ENCODE results near the gene LRRN3. TPM values are rescaled to one million over a fixed set of nuclear protein-coding genes. Genes with fewer than 3 reads are reported as not detected.

The LRRN3 gene
- total and polyA plus RNA-seq, 2 of the 8 experiments (the other 6 are each of a cell fraction or from before 2014, with no cell fraction given): 0.20 to 0.32 TPM

- H2AFZ ChIP-seq (ENCODE audit: low read length): no peak overlapping the region
- 100% methylated on average over 1 of the region's 1 CpG; no CpG with 5 or more reads in 1 of the 2 experiments for WGBS, 2 experiments (ENCODE audit: extremely low coverage in 1 of 2, insufficient coverage in 1 of 2, insufficient read length in 1 of 2, insufficient replicate concordance in 2 of 2, low coverage in 1 of 2, low lambda C conversion rate in 2 of 2, missing lambda C conversion rate in 1 of 2)
- no peak overlapping the region for H2BK15ac ChIP-seq (ENCODE audit: low read length)
- no peak overlapping the region for H4K5ac ChIP-seq (ENCODE audit: insufficient read length, low read depth, low read length)
- H3K27ac ChIP-seq (ENCODE audit: low read depth, low read length): no peak overlapping the region
- peaks cover 6 to 20% of the 10 kb centered on the region in 2 experiments; a peak in 3 of 4 replicates for H3K9me3 ChIP-seq (ENCODE audit: insufficient read depth in 2 of 2, low read depth in 1 of 2, low read length in 1 of 2)
- no peak overlapping the region for H2BK5ac ChIP-seq (ENCODE audit: low read depth, low read length)
- H4K20me1 ChIP-seq (replicated peaks in 1 of 2; ENCODE audit: control insufficient read depth in 1 of 2, insufficient read depth in 2 of 2, low read length in 2 of 2): no peaks in the 10 kb centered on the region
- no peaks in the 10 kb centered on the region for H3K23me2 ChIP-seq (ENCODE audit: low read depth, low read length)
- no peak overlapping the region for H3K4ac ChIP-seq (replicated peaks; ENCODE audit: insufficient read length, low read depth, low read length)
- H2BK120ac ChIP-seq (replicated peaks; ENCODE audit: low read depth, low read length): no peak overlapping the region
- no peak for TF ChIP-seq POLR2AphosphoS5 (IDR thresholded peaks at IDR 0.05; ENCODE audit: low read depth, low read length)
- no peak for TF ChIP-seq CEBPB (IDR thresholded peaks at IDR 0.05; ENCODE audit: low read depth, low read length)
- no peak for TF ChIP-seq ATF3 (IDR thresholded peaks at IDR 0.05; ENCODE audit: insufficient read depth, low read depth, low read length)
- TF ChIP-seq POU5F1 (IDR thresholded peaks at IDR 0.05; ENCODE audit: low read depth, low read length): no peak
- TF ChIP-seq TCF12 (IDR thresholded peaks at IDR 0.05; ENCODE audit: low read depth, low read length): no peak
- no peak for TF ChIP-seq RNF2 (IDR thresholded peaks at IDR 0.05; ENCODE audit: borderline replicate concordance, low read depth, low read length, missing control alignments, poor library complexity, severe bottlenecking)
- TF ChIP-seq BRCA1 (IDR thresholded peaks at IDR 0.05; ENCODE audit: low read depth, low read length): no peak
- TF ChIP-seq KDM4A (IDR thresholded peaks at IDR 0.05; ENCODE audit: low read depth, low read length, severe bottlenecking): no peak
- TF ChIP-seq GTF2F1 (IDR thresholded peaks at IDR 0.05; ENCODE audit: borderline replicate concordance, low read depth, low read length): no peak
- no peak for TF ChIP-seq ATF2 (IDR thresholded peaks at IDR 0.05; ENCODE audit: low read length)
- no peak overlapping the region for H2BK20ac ChIP-seq (ENCODE audit: low read length)
- no peak overlapping the region for H2AK5ac ChIP-seq (ENCODE audit: low read depth, low read length)
- FAIRE-seq: no peak
- no peak overlapping the region for H2BK12ac ChIP-seq (ENCODE audit: low read depth, low read length)
- H3K9ac ChIP-seq (replicated peaks in 1 of 4; ENCODE audit: extremely low read depth in 1 of 4, low read depth in 3 of 4, low read length in 3 of 4): no peak overlapping the region
- H4K91ac ChIP-seq (replicated peaks; ENCODE audit: insufficient read length, low read length): no peak overlapping the region
- no peaks in the 10 kb centered on the region for H3K79me2 ChIP-seq (ENCODE audit: control insufficient read depth in 1 of 2, insufficient read depth in 2 of 2, low read length in 2 of 2)
- DNase-seq (ENCODE audit: low read depth in 1 of 2, low spot score in 2 of 2): no peak
- no peaks in the 10 kb centered on the region for H3K27me3 ChIP-seq (replicated peaks in 1 of 4; ENCODE audit: control insufficient read depth in 3 of 4, extremely low read depth in 1 of 4, insufficient read depth in 3 of 4, low read length in 3 of 4)
- no peak overlapping the region for H3K56ac ChIP-seq (replicated peaks; ENCODE audit: insufficient read length, low read depth, low read length)
- H3K14ac ChIP-seq (ENCODE audit: insufficient read length): no peak overlapping the region
- no peak overlapping the region for H3K4me3 ChIP-seq (ENCODE audit: extremely low read depth in 1 of 4, insufficient read depth in 2 of 4, low read depth in 3 of 4, low read length in 4 of 4)
- H3K23ac ChIP-seq (ENCODE audit: insufficient read length): no peak overlapping the region
- ChIA-PET POLR2A (ENCODE audit: partially characterized antibody) (no interaction called here), CTCF (ENCODE audit: partially characterized antibody) (no interaction called here)
- H4K8ac ChIP-seq (ENCODE audit: extremely low read depth, insufficient read depth, low read length): no peak overlapping the region
- H3K4me1 ChIP-seq (replicated peaks in 1 of 4; ENCODE audit: control insufficient read depth in 3 of 4, insufficient read depth in 4 of 4, low read length in 3 of 4): no peaks in the 10 kb centered on the region
- H3K4me2 ChIP-seq (ENCODE audit: insufficient read depth in 1 of 2, low read depth in 2 of 2, low read length in 2 of 2): no peak overlapping the region
- no peak overlapping the region for H3K18ac ChIP-seq (ENCODE audit: extremely low read depth, low read length)
- no peaks in the 10 kb centered on the region for H3K36me3 ChIP-seq (ENCODE audit: control insufficient read depth in 2 of 4, insufficient read depth in 4 of 4, low read length in 3 of 4)
- H3K79me1 ChIP-seq (ENCODE audit: low read depth, low read length): no peaks in the 10 kb centered on the region
Observed at GRCh38 chr7:111063166-111063565, 27.8 kb upstream of the LRRN3 start.

All from H1 (cell line).